Endodermal cell (in vitro differentiated cells): ENCODE data around the gene CPT2. TPM values are rescaled to one million over a fixed set of nuclear protein-coding genes. Genes with fewer than 3 reads are reported as not detected.

Experiments used
- DNase-seq: peaks from one replicate; pipeline ENCODE4 v3.0.0-alpha.2; 2017
- H3K27ac ChIP-seq: 2 replicates; pipeline ENCODE4 v1.5.1; 2013; ENCODE audit warnings: mild to moderate bottlenecking, low read depth, low read length, moderate library complexity
- H3K27me3 ChIP-seq: 2 replicates; pipeline ENCODE4 v1.6.1; 2013; ENCODE audit warnings: mild to moderate bottlenecking, low read length, moderate library complexity; ENCODE audit not compliant: insufficient read depth, control insufficient read depth, poor library complexity, severe bottlenecking
- H3K36me3 ChIP-seq: 2 replicates; pipeline ENCODE4 v1.7.0; 2013; ENCODE audit warnings: mild to moderate bottlenecking, low read length, moderate library complexity; ENCODE audit not compliant: control insufficient read depth, insufficient read depth
- H3K4me1 ChIP-seq: one replicate; pipeline ENCODE4 v1.7.0; 2013; ENCODE audit warnings: low read length; ENCODE audit not compliant: control insufficient read depth, insufficient read depth
- H3K4me3 ChIP-seq: 2 replicates; pipeline ENCODE4 v1.5.1; 2013; ENCODE audit warnings: mild to moderate bottlenecking, low read length, moderate library complexity
- H3K9ac ChIP-seq: 2 replicates; pipeline ENCODE4 v1.6.1; 2013; ENCODE audit warnings: mild to moderate bottlenecking, low read length, moderate library complexity; ENCODE audit not compliant: poor library complexity, severe bottlenecking; ENCODE audit errors: extremely low read depth
- H3K9me3 ChIP-seq: 2 replicates; pipeline ENCODE4 v1.6.1; 2013; ENCODE audit warnings: mild to moderate bottlenecking, low read length, moderate library complexity; ENCODE audit not compliant: control insufficient read depth
- H3K27ac Mint-ChIP-seq: 2 replicates; pipeline ENCODE4 v1.8.0; 2020; ENCODE audit warnings: mixed read lengths
- H3K27me3 Mint-ChIP-seq: 2 replicates; pipeline ENCODE4 v1.8.0; 2021; ENCODE audit warnings: mild to moderate bottlenecking, mixed read lengths; ENCODE audit not compliant: insufficient read depth
- H3K36me3 Mint-ChIP-seq: 2 replicates; pipeline ENCODE4 v1.8.0; 2020; ENCODE audit warnings: low read depth, mixed read lengths
- H3K4me1 Mint-ChIP-seq: 2 replicates; pipeline ENCODE4 v1.8.0; 2020; ENCODE audit warnings: mixed read lengths
- H3K4me3 Mint-ChIP-seq: 2 replicates; pipeline ENCODE4 v1.8.0; 2020; ENCODE audit warnings: mild to moderate bottlenecking, moderate library complexity, mixed read lengths
- H3K9me3 Mint-ChIP-seq: 2 replicates; pipeline ENCODE4 v1.8.0; 2020; ENCODE audit warnings: mild to moderate bottlenecking, mixed read lengths
- CTCF ChIP-seq: fragments of 200-600 bp; sonication (generic); conservative IDR thresholded peaks from 2 replicates; pipeline ENCODE4 v1.5.0; 2021; ENCODE audit warnings: antibody characterized with exemption, mild to moderate bottlenecking
- WGBS, 2 experiments: methylation state at CpG; one replicate each; pipeline versions ENCODE4 v1.1.5 to v1.1.7; 2013; ENCODE audit warnings: missing lambda C conversion rate in 2 of 2, mixed read lengths in 1 of 2; ENCODE audit not compliant: insufficient coverage in 1 of 2, insufficient read length in 1 of 2; 5-methylcytosine and 5-hydroxymethylcytosine counted together
- total RNA-seq, 2 donors: library from RNA; stranded (reverse); fragmentation: NEBNext Ultra II Directional in 1 of 2; extraction: Animal tissue kit (Norgen Biotek cat#: 25700) in 1 of 2; gene quantifications; 2 replicates in 1 of 2; 3 replicates in 1 of 2; pipeline ENCODE4 v1.2.1, GENCODE V29; 2021

CPT2 gene
- total RNA-seq, 2 donors from 2014 or later, result 28.7 to 31.3 TPM

DNA sequence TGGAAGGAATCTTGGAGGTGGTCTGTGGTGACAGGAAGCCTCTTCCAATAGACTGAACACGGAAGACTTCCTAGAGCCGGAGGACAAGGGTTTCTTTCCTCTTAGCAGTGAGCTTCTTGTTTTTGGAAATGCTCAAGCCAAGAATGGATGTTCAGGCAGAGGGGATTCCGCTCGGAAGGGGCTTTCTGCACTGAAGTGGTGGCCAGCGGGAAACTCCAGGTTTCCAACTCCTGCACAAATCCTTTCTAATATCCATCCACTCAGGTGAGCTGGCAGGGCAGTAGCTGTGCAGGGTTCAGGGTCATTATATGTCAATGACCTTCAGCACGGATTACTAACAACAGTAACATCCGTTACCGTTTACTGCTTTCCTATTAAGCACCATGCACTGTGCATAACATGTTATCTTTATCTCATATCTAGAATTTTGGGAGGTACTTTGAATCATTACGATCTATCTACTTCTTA lies 573 bp upstream of the CPT2 start:
- Histone ChIP-seq H3K4me3 (peak overlapping the region; percentile 89), H3K27ac (no peak overlapping the region), H3K9ac (no peak overlapping the region), H3K9me3 (no peaks in the 10 kb centered on the region), H3K36me3 (peaks cover 6% of the 10 kb centered on the region), H3K27me3 (no peaks in the 10 kb centered on the region), H3K4me1 (no peaks in the 10 kb centered on the region)
- Mint-ChIP-seq H3K27me3 (peaks cover 7% of the 10 kb centered on the region), H3K4me3 (peak overlapping the region; percentile 96), H3K9me3 (no peaks in the 10 kb centered on the region), H3K36me3 (peaks cover 1% of the 10 kb centered on the region), H3K4me1 (peaks cover 22% of the 10 kb centered on the region), H3K27ac (peak overlapping the region; percentile 71)
- 53 to 60% methylated on average over 5 to 9 of the region's 9 CpGs for WGBS, 2 experiments
- no peak for TF ChIP-seq CTCF
- no peak for DNase-seq

GRCh38 chr1:53197291-53198200 lies 922 bp downstream of the CPT2 start:
- Histone ChIP-seq H3K4me1 (no peaks in the 10 kb centered on the region), H3K4me3 (peak overlapping the region; percentile 89), H3K9me3 (no peaks in the 10 kb centered on the region), H3K27me3 (no peaks in the 10 kb centered on the region), H3K9ac (peak overlapping the region; percentile 71), H3K27ac (peak overlapping the region; percentile 71), H3K36me3 (peaks cover 16% of the 10 kb centered on the region)
- DNase-seq, result no peak
- Mint-ChIP-seq H3K9me3 (no peaks in the 10 kb centered on the region), H3K36me3 (peaks cover 13% of the 10 kb centered on the region), H3K4me3 (peak overlapping the region; percentile 96), H3K27me3 (peaks cover 7% of the 10 kb centered on the region), H3K27ac (peak overlapping the region; percentile 97), H3K4me1 (peaks cover 21% of the 10 kb centered on the region)
- TF ChIP-seq CTCF, result no peak
- WGBS, 2 experiments, result 43 to 48% methylated on average over 13 of the region's 13 CpGs

DNA sequence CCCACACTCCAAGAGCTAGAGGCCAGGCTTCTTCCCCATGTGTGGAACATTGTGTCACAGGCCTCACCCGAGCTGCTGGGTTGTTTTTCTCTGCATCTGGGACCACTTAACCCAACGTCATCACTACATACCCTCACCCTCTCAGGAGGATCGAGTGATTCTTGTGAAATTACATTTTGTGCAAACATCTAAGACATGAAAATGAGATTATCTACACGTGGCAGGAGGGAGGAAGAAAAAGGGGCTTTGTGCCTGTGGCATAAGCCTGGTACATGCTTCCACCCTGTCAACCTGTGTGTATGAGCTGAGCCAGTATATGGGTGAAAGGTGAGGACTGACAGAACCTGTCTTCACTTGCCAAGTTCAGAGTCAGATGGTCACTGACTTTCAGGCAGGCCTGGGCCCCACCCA lies 1.6 kb downstream of the CPT2 start:
- peaks cover under 1% of the 10 kb centered on the region for H3K9me3 Mint-ChIP-seq
- no peak overlapping the region for H3K27ac ChIP-seq
- H3K27ac Mint-ChIP-seq, result no peak overlapping the region
- H3K9ac ChIP-seq, result no peak overlapping the region
- H3K36me3 Mint-ChIP-seq, result peaks cover 20% of the 10 kb centered on the region
- no peak for TF ChIP-seq CTCF
- H3K27me3 Mint-ChIP-seq, result peaks cover 7% of the 10 kb centered on the region
- WGBS, 2 experiments, result 88 to 100% methylated on average over 2 to 4 of the region's 4 CpGs
- H3K4me3 ChIP-seq, result peak overlapping the region; percentile 89
- H3K9me3 ChIP-seq, result peaks cover 3% of the 10 kb centered on the region
- peak overlapping the region; percentile 96 for H3K4me3 Mint-ChIP-seq
- no peaks in the 10 kb centered on the region for H3K27me3 ChIP-seq
- H3K36me3 ChIP-seq, result peaks cover 23% of the 10 kb centered on the region
- DNase-seq, result no peak
- H3K4me1 ChIP-seq, result no peaks in the 10 kb centered on the region
- H3K4me1 Mint-ChIP-seq, result peaks cover 21% of the 10 kb centered on the region
